Measurements from ENCODE around the gene SNAP47.
A peak's percentile ranks its signal among the peaks of the same experiment; 100 is the strongest.
"Not testable (repeated sequence)": the region's sequence is repeated elsewhere in the genome, so short reads cannot be mapped to it uniquely, and the experiment has no call there.

Gene SNAP47, protein sequence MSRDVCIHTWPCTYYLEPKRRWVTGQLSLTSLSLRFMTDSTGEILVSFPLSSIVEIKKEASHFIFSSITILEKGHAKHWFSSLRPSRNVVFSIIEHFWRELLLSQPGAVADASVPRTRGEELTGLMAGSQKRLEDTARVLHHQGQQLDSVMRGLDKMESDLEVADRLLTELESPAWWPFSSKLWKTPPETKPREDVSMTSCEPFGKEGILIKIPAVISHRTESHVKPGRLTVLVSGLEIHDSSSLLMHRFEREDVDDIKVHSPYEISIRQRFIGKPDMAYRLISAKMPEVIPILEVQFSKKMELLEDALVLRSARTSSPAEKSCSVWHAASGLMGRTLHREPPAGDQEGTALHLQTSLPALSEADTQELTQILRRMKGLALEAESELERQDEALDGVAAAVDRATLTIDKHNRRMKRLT

DNA sequence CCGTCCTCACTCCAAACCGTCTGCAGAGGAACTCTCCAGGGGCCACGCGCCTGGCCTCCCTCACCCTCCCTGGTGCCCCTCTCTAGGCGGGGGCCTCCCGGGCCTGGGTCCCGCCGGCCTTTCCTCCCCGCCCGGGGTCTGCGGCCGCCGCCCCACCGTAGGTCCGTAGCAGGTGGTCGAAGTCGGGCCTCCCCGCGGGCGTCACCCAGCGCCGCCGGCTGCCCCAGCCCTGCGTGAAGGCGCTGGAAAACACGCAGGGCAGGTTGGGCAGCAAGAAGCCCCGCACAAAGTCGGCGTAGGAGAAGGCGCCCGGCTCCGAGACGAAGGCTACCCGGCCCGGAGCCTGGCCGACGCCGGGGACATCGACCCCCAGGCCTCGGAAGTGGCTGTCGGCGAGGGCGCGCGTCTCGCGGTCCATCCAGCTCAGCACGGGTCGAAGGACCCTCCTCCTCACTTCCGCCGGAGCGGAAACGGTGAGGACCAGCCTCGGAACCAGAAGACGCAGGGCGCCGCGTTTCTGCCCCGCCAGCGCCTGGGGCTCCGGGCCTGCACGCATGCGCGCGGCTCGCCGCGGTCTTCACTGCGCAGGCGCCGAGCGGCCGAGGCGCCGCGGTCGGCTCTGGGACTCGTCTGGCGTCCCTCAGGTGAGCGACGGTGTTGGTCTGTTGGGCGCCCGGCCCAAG lies at the start of gene SNAP47, which contains the start of gene JMJD4:
Gene SNAP47, plus strand, starts transcription at position 580 of the 683 bp plus-strand sequence. CDS start 12,302 bp downstream, outside the sequence.
Gene JMJD4, minus strand, starts transcription at position 447 of the 683 bp plus-strand sequence. Its CDS starts 29 bp downstream, at position 418.
- Mint-ChIP-seq H3K4me3 (peak within 1 kb of the TSS; percentile 95), H3K27ac (ENCODE audit: low read depth) (peak within 1 kb of the TSS; percentile 98), H3K9me3 (no peaks in the 10 kb centered on the region), H3K4me1 (peaks cover 56% of the 10 kb centered on the region), H3K27me3 (no peaks in the 10 kb centered on the region), H3K36me3 (ENCODE audit: insufficient read depth) (peaks cover 18% of the 10 kb centered on the region)
- ATAC-seq (replicated peaks; ENCODE audit: extremely low read depth, poor library complexity, severe bottlenecking) (peak; percentile 83), DNase-seq (ENCODE audit: low spot score in 2 of 2) (peak; percentile 89 to 93)

DNA sequence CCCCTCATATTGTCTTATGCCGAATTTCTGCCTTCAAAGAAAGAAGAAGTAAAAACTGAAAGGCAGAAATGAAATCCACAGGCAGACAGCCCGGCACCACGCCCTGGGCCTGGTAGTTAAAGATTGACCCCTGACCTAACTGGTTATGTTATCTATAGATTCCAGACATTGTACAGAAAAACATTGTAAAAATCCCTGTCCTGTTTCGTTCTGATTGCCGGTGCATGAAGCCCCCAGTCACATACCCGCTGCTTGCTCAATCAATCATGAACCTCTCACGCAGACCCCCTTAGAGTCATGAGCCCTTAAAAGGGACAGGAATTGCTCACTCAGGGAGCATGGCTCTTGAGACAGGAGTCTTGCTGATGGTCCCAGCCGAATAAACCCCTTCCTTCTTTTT lies 49.4 kb upstream of the SNAP47 start:
- H3K27me3 Mint-ChIP-seq: no peaks in the 10 kb centered on the region
- no peaks in the 10 kb centered on the region for H3K36me3 Mint-ChIP-seq (ENCODE audit: insufficient read depth)
- no peaks in the 10 kb centered on the region for H3K4me1 Mint-ChIP-seq
- DNase-seq (ENCODE audit: low spot score in 2 of 2) (no peak), ATAC-seq (replicated peaks; ENCODE audit: extremely low read depth, poor library complexity, severe bottlenecking) (no peak)
- H3K9me3 Mint-ChIP-seq: peaks cover 29% of the 10 kb centered on the region
- no peak overlapping the region for H3K4me3 Mint-ChIP-seq
- no peak overlapping the region for H3K27ac Mint-ChIP-seq (ENCODE audit: low read depth)

DNA sequence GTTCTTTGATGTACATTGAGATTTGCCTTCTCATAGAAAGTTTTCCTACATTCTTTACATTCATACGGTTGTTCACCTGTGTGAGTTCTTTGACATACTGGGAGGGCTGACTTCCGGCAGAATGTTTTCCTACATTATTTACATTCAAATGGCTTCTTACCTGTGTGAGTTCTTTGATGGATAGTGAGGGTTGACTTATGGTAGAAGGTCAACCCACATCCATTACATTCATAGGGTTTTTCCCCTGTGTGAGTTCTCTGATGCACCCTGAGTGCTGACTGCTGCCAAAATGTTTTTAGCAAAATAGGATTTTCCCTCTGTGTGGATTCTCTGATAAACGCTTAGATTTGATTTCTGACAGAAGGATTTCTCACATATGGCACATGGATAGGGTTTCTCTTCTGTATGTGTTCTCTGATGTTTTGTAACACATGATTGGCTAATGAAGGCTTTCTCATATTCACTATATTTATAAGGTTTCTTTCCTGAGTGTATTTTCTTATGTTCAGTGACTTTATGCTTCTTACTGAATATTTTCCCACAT lies 37.8 kb upstream of the SNAP47 start:
- no peak for DNase-seq (ENCODE audit: low spot score in 2 of 2)
- Mint-ChIP-seq H3K27me3 (no peaks in the 10 kb centered on the region), H3K36me3 (ENCODE audit: insufficient read depth) (no peaks in the 10 kb centered on the region), H3K9me3 (peaks cover 45% of the 10 kb centered on the region), H3K4me1 (no peaks in the 10 kb centered on the region), H3K27ac (ENCODE audit: low read depth) (no peak overlapping the region), H3K4me3 (no peak overlapping the region)
- ATAC-seq (replicated peaks; ENCODE audit: extremely low read depth, poor library complexity, severe bottlenecking): no peak

DNA sequence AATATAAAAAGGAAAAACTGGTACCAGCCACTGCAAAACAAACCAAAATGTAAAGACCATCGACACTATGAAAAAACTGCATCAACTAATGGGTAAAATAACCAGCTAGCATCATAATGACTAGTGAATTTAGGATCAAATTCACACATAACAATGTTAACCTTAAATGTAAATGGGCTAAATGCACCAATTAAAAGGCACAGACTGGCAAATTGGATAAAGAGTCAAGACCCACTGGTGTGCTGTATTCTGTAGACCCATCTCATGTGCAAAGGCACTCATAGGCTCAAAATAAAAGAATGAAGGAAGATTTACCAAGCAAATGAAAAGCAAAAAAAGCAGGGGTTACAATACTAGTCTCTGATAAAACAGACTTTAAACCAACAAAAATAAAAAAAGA lies 33.6 kb upstream of the SNAP47 start:
- not testable (repeated sequence) for H3K36me3 Mint-ChIP-seq (ENCODE audit: insufficient read depth); H3K27ac Mint-ChIP-seq (ENCODE audit: low read depth); DNase-seq (ENCODE audit: low spot score in 2 of 2); H3K4me1 Mint-ChIP-seq; H3K27me3 Mint-ChIP-seq; H3K4me3 Mint-ChIP-seq; ATAC-seq (replicated peaks; ENCODE audit: extremely low read depth, poor library complexity, severe bottlenecking)
- peaks cover 39% of the 10 kb centered on the region for H3K9me3 Mint-ChIP-seq

GRCh38 chr1:227707846-227708245 lies 27.4 kb upstream of the SNAP47 start:
- DNase-seq (ENCODE audit: low spot score in 2 of 2) (no peak), ATAC-seq (replicated peaks; ENCODE audit: extremely low read depth, poor library complexity, severe bottlenecking) (no peak)
- H3K27me3 Mint-ChIP-seq: no peaks in the 10 kb centered on the region
- H3K4me3 Mint-ChIP-seq: peak overlapping the region; percentile 17
- peaks cover 10% of the 10 kb centered on the region for H3K4me1 Mint-ChIP-seq
- no peaks in the 10 kb centered on the region for H3K36me3 Mint-ChIP-seq (ENCODE audit: insufficient read depth)
- H3K9me3 Mint-ChIP-seq: peaks cover 4% of the 10 kb centered on the region
- H3K27ac Mint-ChIP-seq (ENCODE audit: low read depth): peak overlapping the region; percentile 14

DNA sequence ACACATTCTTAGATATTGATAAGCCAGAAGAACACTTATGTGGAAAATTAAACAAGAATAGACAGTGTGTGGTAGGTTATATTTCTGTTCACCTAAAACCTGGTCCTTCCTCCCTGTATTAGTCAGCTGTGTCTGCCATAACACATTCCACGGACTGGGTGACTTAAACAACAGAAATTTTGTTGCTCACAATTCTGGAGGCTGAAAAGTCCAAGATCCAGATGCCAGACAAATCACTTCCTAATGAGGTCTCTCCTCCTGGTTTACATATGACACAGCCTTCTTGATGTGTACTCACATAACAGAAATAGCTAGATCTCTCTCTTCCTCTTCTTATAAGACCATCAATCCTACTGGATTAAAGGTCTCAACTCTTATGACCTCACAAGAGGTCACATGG lies 25.8 kb upstream of the SNAP47 start:
- H3K9me3 Mint-ChIP-seq: peaks cover 5% of the 10 kb centered on the region
- H3K36me3 Mint-ChIP-seq (ENCODE audit: insufficient read depth): no peaks in the 10 kb centered on the region
- DNase-seq (ENCODE audit: low spot score in 2 of 2) (no peak), ATAC-seq (replicated peaks; ENCODE audit: extremely low read depth, poor library complexity, severe bottlenecking) (no peak)
- no peaks in the 10 kb centered on the region for H3K27me3 Mint-ChIP-seq
- no peak overlapping the region for H3K27ac Mint-ChIP-seq (ENCODE audit: low read depth)
- peaks cover 10% of the 10 kb centered on the region for H3K4me1 Mint-ChIP-seq
- no peak overlapping the region for H3K4me3 Mint-ChIP-seq

DNA sequence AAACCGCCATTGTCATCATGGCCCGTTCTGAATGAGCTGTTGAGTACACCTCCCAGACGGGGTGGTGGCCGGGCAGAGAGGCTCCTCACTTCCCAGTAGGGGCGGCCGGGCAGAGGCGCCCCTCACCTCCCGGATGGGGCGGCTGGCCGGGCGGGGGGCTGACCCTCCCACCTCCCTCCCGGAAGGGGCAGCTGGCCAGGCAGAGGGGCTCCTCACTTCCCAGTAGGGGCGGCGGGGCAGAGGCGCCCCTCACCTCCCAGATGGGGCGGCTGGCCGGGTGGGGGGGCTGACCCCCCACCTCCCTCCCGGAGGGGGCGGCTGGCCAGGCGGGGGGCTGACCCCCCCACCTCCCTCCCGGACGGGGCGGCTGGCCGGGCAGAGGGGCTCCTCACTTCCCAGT lies 24.8 kb upstream of the SNAP47 start:
- peaks cover 10% of the 10 kb centered on the region for H3K4me1 Mint-ChIP-seq
- not testable (repeated sequence) for H3K9me3 Mint-ChIP-seq; H3K27ac Mint-ChIP-seq (ENCODE audit: low read depth); ATAC-seq (replicated peaks; ENCODE audit: extremely low read depth, poor library complexity, severe bottlenecking); DNase-seq (ENCODE audit: low spot score in 2 of 2); H3K4me3 Mint-ChIP-seq; H3K27me3 Mint-ChIP-seq; H3K36me3 Mint-ChIP-seq (ENCODE audit: insufficient read depth)

- no peak overlapping the region for H3K27ac Mint-ChIP-seq (ENCODE audit: low read depth)
- no peak overlapping the region for H3K4me3 Mint-ChIP-seq
- DNase-seq (ENCODE audit: low spot score in 2 of 2) (no peak), ATAC-seq (replicated peaks; ENCODE audit: extremely low read depth, poor library complexity, severe bottlenecking) (no peak)
- peaks cover 8% of the 10 kb centered on the region for H3K4me1 Mint-ChIP-seq
- peaks cover 16% of the 10 kb centered on the region for H3K9me3 Mint-ChIP-seq
- H3K36me3 Mint-ChIP-seq (ENCODE audit: insufficient read depth): no peaks in the 10 kb centered on the region
- H3K27me3 Mint-ChIP-seq: peaks cover 11% of the 10 kb centered on the region
These were observed 22.6 kb upstream of the SNAP47 start for GRCh38 chr1:227712648-227713047.

- peaks cover 54% of the 10 kb centered on the region for H3K9me3 Mint-ChIP-seq
- H3K4me3 Mint-ChIP-seq: no peak overlapping the region
- ATAC-seq (replicated peaks; ENCODE audit: extremely low read depth, poor library complexity, severe bottlenecking): no peak
- DNase-seq (ENCODE audit: low spot score in 2 of 2): no peak
- peaks cover 46% of the 10 kb centered on the region for H3K27me3 Mint-ChIP-seq
- H3K27ac Mint-ChIP-seq (ENCODE audit: low read depth): no peak overlapping the region
- H3K4me1 Mint-ChIP-seq: no peaks in the 10 kb centered on the region
- H3K36me3 Mint-ChIP-seq (ENCODE audit: insufficient read depth): no peaks in the 10 kb centered on the region
These were observed 16.3 kb upstream of the SNAP47 start for GRCh38 chr1:227718932-227719331.

DNA sequence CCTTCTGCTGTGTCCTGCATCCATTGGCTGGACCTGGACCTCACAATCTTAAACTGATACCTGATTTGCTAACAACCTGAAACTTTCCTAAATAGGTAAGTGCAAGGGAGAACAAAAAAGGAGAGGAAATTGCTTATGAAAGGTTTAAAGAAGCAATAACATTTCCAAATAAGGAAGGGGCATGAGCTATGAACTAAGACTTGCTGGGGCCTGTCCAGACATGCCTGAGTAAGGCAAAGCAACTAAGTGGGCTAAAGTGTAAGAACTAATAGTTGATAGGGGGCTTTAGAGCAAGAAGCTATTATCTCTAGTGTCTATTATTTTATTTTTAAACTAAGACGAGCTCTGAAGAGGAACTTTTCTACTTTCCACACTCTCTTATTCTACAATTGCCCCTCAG lies 11.8 kb upstream of the SNAP47 start:
- H3K27ac Mint-ChIP-seq (ENCODE audit: low read depth): no peak overlapping the region

DNA sequence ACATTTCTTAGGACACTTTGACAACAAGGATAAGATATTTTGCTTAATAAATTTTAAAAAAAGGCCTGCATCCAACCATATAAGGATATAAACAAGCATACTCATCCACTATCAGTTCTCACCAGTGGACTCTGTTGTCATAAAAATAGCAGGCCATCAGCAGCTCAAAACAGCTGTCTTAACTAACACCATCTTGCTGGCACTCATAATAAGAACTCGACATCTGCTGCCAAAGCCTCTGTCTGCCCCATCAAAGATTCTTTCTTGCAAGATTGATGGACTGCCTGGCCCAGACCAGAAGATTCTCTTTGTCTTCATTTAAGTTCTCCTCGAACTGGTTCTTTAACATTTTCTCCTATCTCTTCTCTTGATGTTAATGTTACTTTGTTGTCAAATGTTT lies 10.2 kb upstream of the SNAP47 start:
- H3K9me3 Mint-ChIP-seq: peaks cover 28% of the 10 kb centered on the region
- DNase-seq (ENCODE audit: low spot score in 2 of 2): no peak
- H3K4me3 Mint-ChIP-seq: no peak overlapping the region
- H3K4me1 Mint-ChIP-seq: peaks cover 23% of the 10 kb centered on the region
- H3K36me3 Mint-ChIP-seq (ENCODE audit: insufficient read depth): peaks cover 3% of the 10 kb centered on the region
- no peak overlapping the region for H3K27ac Mint-ChIP-seq (ENCODE audit: low read depth)
- H3K27me3 Mint-ChIP-seq: peaks cover 33% of the 10 kb centered on the region
- ATAC-seq (replicated peaks; ENCODE audit: extremely low read depth, poor library complexity, severe bottlenecking): no peak

More for the DNA sequence above, 11.8 kb upstream of the SNAP47 start:
- peaks cover 7% of the 10 kb centered on the region for H3K4me1 Mint-ChIP-seq
- ATAC-seq (replicated peaks; ENCODE audit: extremely low read depth, poor library complexity, severe bottlenecking) (no peak), DNase-seq (ENCODE audit: low spot score in 2 of 2) (no peak)
- H3K36me3 Mint-ChIP-seq (ENCODE audit: insufficient read depth): peaks cover under 1% of the 10 kb centered on the region
- peaks cover 41% of the 10 kb centered on the region for H3K9me3 Mint-ChIP-seq
- no peak overlapping the region for H3K4me3 Mint-ChIP-seq
- H3K27me3 Mint-ChIP-seq: peaks cover 42% of the 10 kb centered on the region

GRCh38 chr1:227726318-227726717 lies 8.9 kb upstream of the SNAP47 start:
- Mint-ChIP-seq H3K9me3 (peaks cover 17% of the 10 kb centered on the region), H3K4me3 (no peak overlapping the region), H3K4me1 (peaks cover 27% of the 10 kb centered on the region), H3K27ac (ENCODE audit: low read depth) (no peak overlapping the region), H3K27me3 (peaks cover 20% of the 10 kb centered on the region), H3K36me3 (ENCODE audit: insufficient read depth) (peaks cover 3% of the 10 kb centered on the region)
- ATAC-seq (replicated peaks; ENCODE audit: extremely low read depth, poor library complexity, severe bottlenecking) (no peak), DNase-seq (ENCODE audit: low spot score in 2 of 2) (no peak)

Measured in central memory CD8-positive, alpha-beta T cell (primary cell).